HG02759 (cell line): ENCODE results near the gene FLT1.

Experiments used
- ATAC-seq: cut with Tn5 transposase; IDR thresholded peaks from one replicate; pipeline ENCODE4 v1.9.1; 2021; ENCODE audit warnings: mild to moderate bottlenecking, moderate library complexity; ENCODE audit not compliant: unreplicated experiment

FLT1 gene

GRCh38 chr13:28490061-28490460, 4.9 kb downstream of the FLT1 start:
- ATAC-seq: no peak

- no peak for ATAC-seq
These were observed 5.4 kb downstream of the FLT1 start for GRCh38 chr13:28489524-28489931.

- no peak for ATAC-seq
These were observed 6.4 kb downstream of the FLT1 start for GRCh38 chr13:28488376-28489005.

GRCh38 chr13:28485996-28486543, 8.9 kb downstream of the FLT1 start:
- no peak for ATAC-seq

- ATAC-seq: no peak
These were observed 9.4 kb downstream of the FLT1 start for GRCh38 chr13:28485551-28485950.

- no peak for ATAC-seq
These were observed 9.8 kb downstream of the FLT1 start for GRCh38 chr13:28485097-28485496.

GRCh38 chr13:28483313-28483931, 11.5 kb downstream of the FLT1 start:
- no peak for ATAC-seq

- ATAC-seq: no peak
These were observed 15.9 kb downstream of the FLT1 start for GRCh38 chr13:28479005-28479404.

- no peak for ATAC-seq
These were observed 16.8 kb downstream of the FLT1 start for GRCh38 chr13:28478127-28478526.

- no peak for ATAC-seq
These were observed 17.3 kb downstream of the FLT1 start for GRCh38 chr13:28477709-28477973.

GRCh38 chr13:28476919-28477708, 17.8 kb downstream of the FLT1 start:
- ATAC-seq: no peak

GRCh38 chr13:28475916-28476725, 18.8 kb downstream of the FLT1 start:
- no peak for ATAC-seq

GRCh38 chr13:28474491-28475134, 20.3 kb downstream of the FLT1 start:
- no peak for ATAC-seq

GRCh38 chr13:28473044-28473443, 21.9 kb downstream of the FLT1 start:
- no peak for ATAC-seq

GRCh38 chr13:28471421-28471820, 23.5 kb downstream of the FLT1 start:
- no peak for ATAC-seq

GRCh38 chr13:28470296-28470695, 24.6 kb downstream of the FLT1 start:
- ATAC-seq: no peak

- ATAC-seq: no peak
These were observed 25.6 kb downstream of the FLT1 start for GRCh38 chr13:28469316-28469715.

- ATAC-seq: no peak
These were observed 26.7 kb downstream of the FLT1 start for GRCh38 chr13:28468023-28468915.

- no peak for ATAC-seq
These were observed 27.9 kb downstream of the FLT1 start for GRCh38 chr13:28467034-28467433.

- ATAC-seq: no peak
These were observed 28.8 kb downstream of the FLT1 start for GRCh38 chr13:28466151-28466550.
